CD4-positive, alpha-beta T cell treated with Interleukin-4 for 1 hour (primary cell): Measurements from ENCODE around the gene TGFBI.
"Not testable (repeated sequence)": the region's sequence is repeated elsewhere in the genome, so short reads cannot be mapped to it uniquely, and the experiment has no call there.

ENCODE experiments used
- DNase-seq, 2 donors: peaks; one replicate each; pipeline ENCODE4 v3.0.0-alpha.2; 2020 to 2022

TGFBI gene

DNA sequence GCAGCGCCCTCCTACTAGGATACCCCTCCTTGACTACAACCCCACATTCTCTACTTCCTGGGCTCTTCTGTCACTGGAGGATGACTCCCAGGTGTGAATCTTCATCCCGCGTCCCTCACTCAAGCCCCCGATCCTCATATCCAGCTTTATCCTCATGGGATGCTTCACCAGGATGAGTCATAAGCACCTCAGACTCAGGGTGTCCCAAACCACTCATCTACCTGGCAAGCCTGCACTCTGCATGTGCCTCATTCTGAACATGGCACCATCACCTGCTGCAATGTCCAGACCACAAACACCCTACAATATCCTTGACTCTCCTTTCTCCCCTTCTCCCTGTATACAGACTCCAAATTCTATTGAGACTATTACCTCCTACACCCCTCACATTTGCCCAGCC is 1.5 kb upstream of the TGFBI start:
- DNase-seq, result no peak

DNA sequence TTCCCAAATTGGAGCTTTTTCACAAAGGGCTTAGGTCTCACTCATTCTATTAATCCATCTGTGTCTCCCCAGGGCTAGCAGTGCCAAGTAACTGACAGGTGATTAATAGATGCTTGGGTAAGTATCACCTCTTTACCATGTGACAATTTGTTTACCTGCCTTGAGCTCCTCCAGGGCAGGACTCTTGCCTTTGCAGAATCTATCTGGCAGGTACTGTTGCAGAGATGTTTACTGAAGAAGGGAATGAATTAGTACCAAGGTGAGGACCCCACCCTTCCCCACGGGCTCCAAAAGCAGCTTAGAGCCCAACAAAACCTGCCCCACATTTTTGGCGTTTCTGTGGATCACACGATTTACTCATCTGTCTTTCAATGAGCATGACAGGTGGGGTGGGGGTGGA is 698 bp upstream of the TGFBI start:
- DNase-seq, result no peak

DNA sequence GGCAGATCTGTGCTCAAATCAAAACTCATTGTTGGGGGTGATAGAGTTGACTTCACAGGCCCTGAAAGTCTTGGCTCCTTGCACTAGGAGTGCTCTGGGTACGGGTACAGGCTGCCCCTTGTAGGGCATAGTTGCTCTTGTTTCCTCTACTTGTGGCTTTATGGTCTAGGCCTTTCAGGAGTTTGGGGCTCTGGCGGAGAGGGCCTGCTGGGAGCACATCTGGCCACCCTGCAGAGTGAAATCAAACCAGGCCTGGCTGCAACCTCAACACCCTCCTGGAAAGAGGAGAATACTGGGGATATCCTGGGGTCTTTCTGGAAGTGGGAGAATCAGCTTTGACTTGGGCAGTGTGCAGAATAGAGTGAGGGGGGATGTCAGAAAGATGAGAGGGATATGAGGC is 1.5 kb downstream of the TGFBI start:
- DNase-seq, result no peak

- no peak for DNase-seq
Measured at GRCh38 chr5:136030956-136031611, 2.3 kb downstream of the TGFBI start.

DNA sequence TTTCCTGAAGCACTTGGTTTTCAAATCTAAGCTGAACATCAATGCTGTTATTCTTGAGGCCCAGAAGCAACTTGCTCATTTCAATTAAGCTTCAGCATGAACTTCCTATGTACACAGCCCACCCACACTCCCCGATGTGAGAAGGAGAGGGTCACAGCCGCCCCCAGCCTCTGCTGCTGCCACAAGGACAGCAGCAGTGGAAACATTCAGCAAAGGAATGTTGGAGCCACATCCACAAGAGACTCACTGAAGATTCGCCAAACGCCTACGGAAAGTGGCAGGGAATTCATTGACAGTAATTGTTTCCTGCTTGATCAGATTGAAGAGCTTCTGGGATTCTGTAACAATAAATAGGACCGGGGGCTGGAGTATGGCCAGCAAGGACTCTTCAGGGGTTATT is 2.9 kb downstream of the TGFBI start:
- no peak for DNase-seq

DNA sequence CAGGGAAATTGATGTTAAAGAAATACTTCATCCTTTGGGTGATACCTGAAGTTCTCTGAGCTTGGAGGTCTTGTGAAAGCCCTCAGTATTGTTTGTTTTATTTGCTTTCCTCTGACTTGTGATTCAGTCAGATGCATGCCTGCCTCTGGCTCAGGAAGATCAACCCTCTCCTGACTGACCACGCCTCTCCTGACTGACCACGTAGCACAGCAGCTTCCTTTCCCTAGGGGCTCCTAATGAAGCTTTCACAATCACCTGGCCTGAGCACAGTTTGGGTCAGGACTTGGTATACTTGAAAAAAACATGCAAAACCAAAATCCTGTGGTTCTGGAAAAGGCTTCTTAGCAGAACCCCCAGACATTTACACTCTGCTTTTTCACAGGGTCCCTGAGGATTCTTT is 3.8 kb downstream of the TGFBI start:
- no peak for DNase-seq

- no peak for DNase-seq
Measured at GRCh38 chr5:136033234-136033633, 4.4 kb downstream of the TGFBI start.

DNA sequence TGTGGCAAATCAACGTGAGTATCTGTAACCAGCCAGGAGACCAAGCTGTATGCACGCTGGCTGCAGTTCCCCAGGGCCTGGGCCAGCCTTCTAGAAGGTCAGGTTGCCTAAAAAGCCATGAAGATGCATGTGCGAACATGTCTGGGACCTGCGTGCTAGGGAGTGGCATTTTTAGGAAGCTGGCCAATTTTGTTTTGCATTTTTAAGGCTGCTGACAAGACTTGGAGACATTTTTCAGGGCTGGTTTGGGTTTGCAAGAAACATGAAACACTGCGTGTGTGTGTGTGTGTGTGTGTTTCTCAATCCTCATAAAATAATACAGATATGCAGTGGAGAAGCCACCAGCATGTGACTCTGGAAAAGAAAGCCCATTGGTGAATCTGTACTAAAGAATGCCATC is 5.1 kb downstream of the TGFBI start:
- no peak for DNase-seq

GRCh38 chr5:136034492-136034891 is 5.7 kb downstream of the TGFBI start:
- no peak for DNase-seq

DNA sequence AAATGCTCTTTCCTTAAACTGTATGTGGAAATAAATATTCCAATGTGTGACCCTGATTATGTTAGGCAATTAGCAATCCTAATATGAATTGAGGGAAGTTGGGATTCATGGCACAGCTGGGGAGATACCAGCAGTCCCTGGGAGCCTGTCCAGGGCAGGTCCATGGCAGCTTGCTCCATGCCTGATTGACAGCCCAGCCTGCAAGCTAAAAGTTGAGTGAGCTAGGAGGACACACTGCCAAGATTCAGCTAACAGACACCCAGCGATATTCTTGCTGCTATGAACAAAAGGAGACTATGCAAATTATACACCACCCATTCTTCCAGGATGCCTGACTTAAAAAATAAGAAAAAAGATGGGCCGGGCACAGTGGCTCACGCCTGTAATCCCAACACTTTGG is 6.2 kb downstream of the TGFBI start:
- no peak for DNase-seq

- no peak for DNase-seq
Measured at GRCh38 chr5:136035837-136036236, 7.0 kb downstream of the TGFBI start.

DNA sequence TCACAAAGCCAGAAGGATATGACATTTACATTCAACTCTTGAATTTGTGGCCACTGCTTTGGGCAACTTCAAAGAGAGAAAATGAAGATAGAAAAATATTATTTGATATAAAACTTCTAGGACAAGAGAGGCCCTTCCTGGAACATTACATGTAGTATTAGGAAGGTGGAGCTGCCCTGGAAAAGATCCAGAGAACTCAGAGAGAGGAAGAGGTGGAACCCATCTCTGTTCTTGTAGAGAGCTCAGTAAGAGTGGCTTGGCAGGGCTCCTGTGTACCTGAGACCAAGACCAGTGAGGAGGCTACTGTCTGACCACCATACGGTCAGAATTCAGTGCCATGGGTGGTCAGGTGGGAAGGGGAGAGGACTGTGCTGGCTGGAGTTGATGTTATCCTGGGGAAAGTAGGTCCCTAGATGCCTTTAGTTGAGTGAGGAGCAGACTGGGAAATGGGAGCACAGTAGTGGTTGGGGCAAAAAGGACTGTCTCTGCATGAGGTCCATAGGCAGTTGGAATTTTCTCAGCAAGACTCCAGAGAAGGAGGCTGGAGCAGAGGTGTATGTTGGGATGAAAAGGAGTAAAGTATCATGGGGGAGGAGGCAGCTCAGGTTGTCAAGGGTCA is 7.6 kb downstream of the TGFBI start:
- no peak for DNase-seq

DNA sequence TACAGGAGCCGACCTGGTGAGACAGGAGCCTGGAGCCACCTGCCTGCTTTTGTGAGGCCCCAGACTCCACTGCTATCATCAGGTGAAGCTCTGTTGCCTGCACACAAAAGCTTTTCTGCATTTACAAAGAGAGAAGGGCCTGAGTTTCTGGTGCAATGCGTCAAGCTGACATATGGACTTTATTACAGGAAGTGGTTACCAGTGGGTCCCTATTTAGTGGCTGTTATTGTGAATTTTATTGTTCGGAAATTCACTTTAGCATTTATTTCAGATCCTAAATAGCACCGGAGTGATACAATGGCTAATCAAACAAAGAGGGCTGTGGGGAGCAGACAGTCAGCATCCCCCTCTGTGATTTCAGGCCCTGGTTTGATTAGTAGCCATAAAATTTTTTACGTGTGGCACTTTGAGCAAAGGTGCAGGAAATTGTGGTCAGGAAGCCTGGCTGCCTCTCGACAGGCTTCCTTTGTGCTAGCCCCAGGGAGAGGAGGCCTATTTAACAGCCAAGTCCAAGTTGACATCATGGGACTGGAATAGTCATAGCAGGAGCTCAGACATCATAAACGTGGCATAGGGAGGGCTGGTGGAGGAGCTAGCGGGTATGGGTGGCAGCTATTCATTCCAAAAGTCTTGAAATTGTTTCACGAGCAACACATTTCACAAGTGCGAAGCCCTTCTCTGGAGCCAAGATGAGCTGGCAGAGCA is 8.4 kb downstream of the TGFBI start:
- DNase-seq, result peak in 1 of 2 donors; percentile 49

GRCh38 chr5:136038635-136039034 is 9.8 kb downstream of the TGFBI start:
- DNase-seq, result no peak

DNA sequence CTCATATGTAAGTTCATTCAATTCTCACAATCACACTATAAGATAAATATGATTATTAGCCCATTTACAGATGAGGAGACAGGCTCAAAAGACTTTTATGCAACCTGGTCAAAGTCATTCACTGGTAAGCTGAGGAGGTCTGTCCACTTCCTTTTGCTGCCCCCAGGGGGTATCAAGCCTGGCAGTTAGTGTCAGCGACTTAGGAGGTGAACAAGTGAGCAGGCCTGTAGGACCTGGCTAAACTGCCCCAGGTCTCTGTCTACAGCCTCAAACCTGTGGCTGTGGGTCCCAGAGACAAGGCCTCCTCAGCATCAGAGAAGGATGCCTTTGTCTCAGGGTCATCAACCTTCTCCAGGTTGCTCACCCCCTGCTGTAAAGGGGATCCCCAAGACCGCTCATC is 10.4 kb downstream of the TGFBI start:
- no peak for DNase-seq

- DNase-seq, result no peak
Measured at GRCh38 chr5:136040746-136041415, 12.1 kb downstream of the TGFBI start.

GRCh38 chr5:136042156-136042555 is 13.4 kb downstream of the TGFBI start:
- no peak for DNase-seq

DNA sequence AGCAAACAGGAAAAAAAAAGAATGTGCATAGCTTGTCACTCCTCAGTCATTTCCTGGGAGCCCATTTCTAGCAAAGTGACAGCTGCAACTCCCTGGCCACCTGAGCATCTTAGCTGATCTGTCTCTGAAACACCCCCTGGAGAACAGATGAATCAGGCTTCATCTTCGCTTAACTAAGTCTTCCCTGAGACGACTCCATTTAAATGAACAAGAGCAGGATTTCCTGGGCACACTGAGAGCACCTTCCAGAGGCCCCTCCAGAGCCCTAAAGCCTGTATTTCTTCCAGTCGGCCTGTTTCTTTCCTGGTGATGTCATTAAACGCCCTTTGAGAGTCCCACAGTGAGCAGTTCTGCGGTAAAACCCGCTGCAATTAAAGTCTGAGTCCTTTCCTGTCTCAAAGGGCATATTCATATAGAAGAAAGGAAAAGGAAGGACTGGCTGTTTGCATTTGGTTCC is 13.9 kb downstream of the TGFBI start:
- no peak for DNase-seq

DNA sequence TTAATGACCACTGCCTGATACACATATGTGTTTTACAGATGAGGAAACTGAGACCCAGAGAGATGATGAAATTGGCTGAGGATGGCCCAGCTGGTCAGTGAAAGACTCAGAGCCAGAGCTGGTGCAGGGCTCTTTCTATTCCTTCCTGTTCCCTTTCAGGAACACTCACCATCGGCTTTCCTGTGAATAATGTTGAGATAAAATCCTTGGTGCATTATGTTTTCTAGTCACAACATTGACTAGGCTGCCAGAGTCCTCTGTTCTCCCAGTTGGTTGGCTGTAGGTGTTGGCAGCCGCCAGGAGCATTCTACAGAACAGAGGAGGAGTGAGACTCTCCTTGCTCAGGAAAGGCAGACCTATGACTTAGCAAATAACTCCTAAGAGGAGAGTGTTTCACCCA is 14.8 kb downstream of the TGFBI start:
- no peak for DNase-seq

- no peak for DNase-seq
Measured at GRCh38 chr5:136043968-136044610, 15.3 kb downstream of the TGFBI start.

DNA sequence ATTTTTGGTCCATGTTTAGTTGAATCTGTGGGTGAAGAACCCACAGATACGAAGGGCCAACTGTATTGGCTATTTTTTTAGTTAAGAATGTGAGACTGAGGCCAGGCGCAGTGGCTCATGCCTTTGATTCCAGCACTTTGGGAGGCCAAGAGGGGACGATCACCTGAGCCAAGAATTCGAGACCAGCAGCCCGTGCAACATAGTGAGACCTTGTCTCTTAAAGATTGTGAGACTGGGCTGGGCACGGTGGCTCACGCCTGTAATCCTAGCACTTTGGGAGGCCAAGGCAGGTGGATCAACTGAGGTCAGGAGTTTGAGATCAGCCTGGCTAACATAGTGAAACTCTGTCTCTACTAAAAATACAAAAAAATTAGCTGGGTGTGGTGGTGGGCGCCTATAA is 16.2 kb downstream of the TGFBI start:
- DNase-seq, result not testable (repeated sequence)

DNA sequence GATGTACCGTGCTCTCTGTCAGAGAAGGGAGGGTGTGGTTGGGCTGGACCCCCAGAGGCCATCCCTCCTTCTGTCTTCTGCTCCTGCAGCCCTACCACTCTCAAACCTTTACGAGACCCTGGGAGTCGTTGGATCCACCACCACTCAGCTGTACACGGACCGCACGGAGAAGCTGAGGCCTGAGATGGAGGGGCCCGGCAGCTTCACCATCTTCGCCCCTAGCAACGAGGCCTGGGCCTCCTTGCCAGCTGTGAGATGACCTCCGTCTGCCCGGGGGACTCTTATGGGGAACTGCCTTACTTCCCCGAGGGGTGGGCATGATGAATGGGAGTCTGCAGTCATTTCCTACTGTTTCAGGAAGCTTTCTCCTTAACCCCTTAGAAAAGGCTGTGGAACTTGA is 17.5 kb downstream of the TGFBI start:
- DNase-seq, result no peak

DNA sequence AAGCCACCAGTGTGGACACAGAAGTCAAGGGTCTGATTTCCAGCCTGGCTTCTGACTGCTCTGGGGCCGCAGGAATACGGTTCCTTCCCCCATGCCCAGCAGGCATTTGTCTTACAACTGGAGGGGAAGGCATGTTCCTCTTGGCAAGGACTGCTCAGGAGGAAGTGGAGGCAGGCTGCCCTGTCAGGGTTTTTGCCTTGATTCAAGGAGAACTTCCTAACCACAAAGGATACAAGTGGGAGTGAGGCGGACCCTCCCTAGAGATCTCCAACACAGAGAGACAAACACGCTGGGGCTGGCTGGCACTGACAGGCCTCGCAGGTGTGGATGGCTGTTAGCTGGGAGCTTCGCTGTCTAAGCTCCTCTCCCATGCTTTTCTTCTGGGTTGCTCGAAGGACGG is 19.1 kb downstream of the TGFBI start:
- no peak for DNase-seq
